ENCODE results near the gene WSCD1. TPM values are rescaled to one million over a fixed set of nuclear protein-coding genes. Genes with fewer than 3 reads are reported as not detected.

WSCD1 gene
- total RNA-seq, 1 donor from 2014 or later: 4.2 TPM

- Mint-ChIP-seq H3K36me3 (ENCODE audit: low read depth) (no peaks in the 10 kb centered on the region), H3K4me1 (ENCODE audit: low read depth) (no peaks in the 10 kb centered on the region), H3K9me3 (ENCODE audit: low read depth) (no peaks in the 10 kb centered on the region), H3K27me3 (ENCODE audit: low read depth) (no peaks in the 10 kb centered on the region), H3K4me3 (ENCODE audit: unreplicated experiment) (no peak overlapping the region), H3K27ac (ENCODE audit: unreplicated experiment) (no peak overlapping the region)
- TF ChIP-seq CTCF (IDR thresholded peaks at IDR 0.05): no peak
- DNase-seq (ENCODE audit: low spot score): peak; percentile 77
These were observed 20.1 kb downstream of the WSCD1 start for GRCh38 chr17:6090253-6090652.

- H3K36me3 Mint-ChIP-seq (ENCODE audit: low read depth): peaks cover 2% of the 10 kb centered on the region
- no peak overlapping the region for H3K4me3 Mint-ChIP-seq (ENCODE audit: unreplicated experiment)
- no peak for TF ChIP-seq CTCF (IDR thresholded peaks at IDR 0.05)
- no peak overlapping the region for H3K27ac Mint-ChIP-seq (ENCODE audit: unreplicated experiment)
- peak; percentile 59 for DNase-seq (ENCODE audit: low spot score)
- peaks cover 2% of the 10 kb centered on the region for H3K27me3 Mint-ChIP-seq (ENCODE audit: low read depth)
- no peaks in the 10 kb centered on the region for H3K9me3 Mint-ChIP-seq (ENCODE audit: low read depth)
- no peaks in the 10 kb centered on the region for H3K4me1 Mint-ChIP-seq (ENCODE audit: low read depth)
These were observed 22.2 kb downstream of the WSCD1 start for GRCh38 chr17:6092182-6092902.

- DNase-seq (ENCODE audit: low spot score): peak; percentile 53
- H3K4me1 Mint-ChIP-seq (ENCODE audit: low read depth): no peaks in the 10 kb centered on the region
- TF ChIP-seq CTCF (IDR thresholded peaks at IDR 0.05): no peak
- H3K27ac Mint-ChIP-seq (ENCODE audit: unreplicated experiment): no peak overlapping the region
- peaks cover 2% of the 10 kb centered on the region for H3K36me3 Mint-ChIP-seq (ENCODE audit: low read depth)
- peaks cover 2% of the 10 kb centered on the region for H3K27me3 Mint-ChIP-seq (ENCODE audit: low read depth)
- no peak overlapping the region for H3K4me3 Mint-ChIP-seq (ENCODE audit: unreplicated experiment)
- H3K9me3 Mint-ChIP-seq (ENCODE audit: low read depth): no peaks in the 10 kb centered on the region
These were observed 22.8 kb downstream of the WSCD1 start for GRCh38 chr17:6092903-6093468.

- Mint-ChIP-seq H3K36me3 (ENCODE audit: low read depth) (peaks cover 2% of the 10 kb centered on the region), H3K4me3 (ENCODE audit: unreplicated experiment) (no peak overlapping the region), H3K9me3 (ENCODE audit: low read depth) (no peaks in the 10 kb centered on the region), H3K27me3 (ENCODE audit: low read depth) (peaks cover 6% of the 10 kb centered on the region), H3K27ac (ENCODE audit: unreplicated experiment) (no peak overlapping the region), H3K4me1 (ENCODE audit: low read depth) (peaks cover 5% of the 10 kb centered on the region)
- no peak for TF ChIP-seq CTCF (IDR thresholded peaks at IDR 0.05)
- DNase-seq (ENCODE audit: low spot score): peak; percentile 1
These were observed 24.3 kb downstream of the WSCD1 start for GRCh38 chr17:6094453-6094852.

GRCh38 chr17:6094926-6095325, 24.7 kb downstream of the WSCD1 start:
- H3K36me3 Mint-ChIP-seq (ENCODE audit: low read depth): peaks cover 2% of the 10 kb centered on the region
- H3K27ac Mint-ChIP-seq (ENCODE audit: unreplicated experiment): no peak overlapping the region
- TF ChIP-seq CTCF (IDR thresholded peaks at IDR 0.05): no peak
- no peaks in the 10 kb centered on the region for H3K9me3 Mint-ChIP-seq (ENCODE audit: low read depth)
- peaks cover 5% of the 10 kb centered on the region for H3K4me1 Mint-ChIP-seq (ENCODE audit: low read depth)
- H3K27me3 Mint-ChIP-seq (ENCODE audit: low read depth): peaks cover 6% of the 10 kb centered on the region
- H3K4me3 Mint-ChIP-seq (ENCODE audit: unreplicated experiment): no peak overlapping the region
- peak; percentile 43 for DNase-seq (ENCODE audit: low spot score)

All from chondrocyte (in vitro differentiated cells).